Measurements from ENCODE around the gene CHRNE.
"Not testable (repeated sequence)": the region's sequence is repeated elsewhere in the genome, so short reads cannot be mapped to it uniquely, and the experiment has no call there.

The CHRNE gene

DNA sequence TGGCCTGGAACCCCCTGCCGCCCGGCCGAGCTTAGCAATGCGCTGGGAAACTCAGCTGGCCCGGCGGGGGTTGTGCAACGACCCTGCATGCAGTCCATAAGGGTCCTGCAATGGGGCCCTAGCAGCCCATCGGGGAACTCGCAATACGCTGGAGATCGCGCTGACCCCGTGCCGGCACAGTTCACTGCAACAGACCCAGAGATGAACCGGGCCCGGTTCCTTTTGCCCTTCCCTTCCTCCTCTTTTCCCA is 36.6 kb upstream of the CHRNE start:
- no peak for DNase-seq

GRCh38 chr17:4938688-4939545 is 36.0 kb upstream of the CHRNE start:
- DNase-seq: no peak

DNA sequence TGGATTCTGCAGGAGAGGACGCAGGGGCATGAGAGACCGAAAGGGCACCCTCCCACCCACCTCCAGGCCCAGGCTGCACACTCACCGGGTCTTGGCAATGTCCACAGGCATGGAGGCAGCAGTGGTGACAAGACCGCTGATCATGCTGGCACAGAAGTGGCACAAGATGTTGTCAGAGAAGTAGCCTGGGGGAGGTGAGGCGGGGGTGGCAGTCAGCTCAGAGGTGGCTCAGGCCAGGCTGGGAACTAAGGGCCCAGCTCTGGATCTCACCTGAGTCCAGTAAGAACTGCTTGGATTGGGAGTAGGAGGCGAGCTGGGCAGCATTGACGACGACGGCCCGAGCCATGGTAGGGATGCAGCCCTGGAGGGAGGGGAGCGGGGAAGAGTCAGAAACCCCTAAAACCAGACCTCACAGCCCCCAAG is 35.2 kb upstream of the CHRNE start:
- no peak for DNase-seq

- no peak for DNase-seq
Observed at GRCh38 chr17:4937553-4937952, 34.7 kb upstream of the CHRNE start.

DNA sequence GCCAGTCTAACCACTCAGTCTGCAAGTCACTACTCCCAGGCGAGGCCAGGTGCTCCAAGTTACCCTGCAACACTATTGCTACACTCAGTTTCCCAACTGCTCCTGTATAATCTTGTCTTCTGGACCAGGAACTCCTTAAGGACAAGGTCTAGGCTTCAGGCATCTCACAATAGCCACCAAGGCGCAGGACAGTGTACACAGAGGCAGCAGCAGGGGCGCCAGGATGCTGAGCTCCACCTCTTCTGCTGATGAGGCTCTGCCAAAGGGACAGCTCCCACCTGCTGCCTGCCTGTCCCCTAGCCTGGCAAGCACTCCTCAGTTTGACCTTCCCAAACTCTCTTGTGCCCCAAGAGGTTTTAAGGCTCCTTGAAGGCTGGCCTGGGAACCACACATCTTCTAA is 33.5 kb upstream of the CHRNE start:
- DNase-seq: no peak

GRCh38 chr17:4935650-4936049 is 32.8 kb upstream of the CHRNE start:
- DNase-seq: no peak

DNA sequence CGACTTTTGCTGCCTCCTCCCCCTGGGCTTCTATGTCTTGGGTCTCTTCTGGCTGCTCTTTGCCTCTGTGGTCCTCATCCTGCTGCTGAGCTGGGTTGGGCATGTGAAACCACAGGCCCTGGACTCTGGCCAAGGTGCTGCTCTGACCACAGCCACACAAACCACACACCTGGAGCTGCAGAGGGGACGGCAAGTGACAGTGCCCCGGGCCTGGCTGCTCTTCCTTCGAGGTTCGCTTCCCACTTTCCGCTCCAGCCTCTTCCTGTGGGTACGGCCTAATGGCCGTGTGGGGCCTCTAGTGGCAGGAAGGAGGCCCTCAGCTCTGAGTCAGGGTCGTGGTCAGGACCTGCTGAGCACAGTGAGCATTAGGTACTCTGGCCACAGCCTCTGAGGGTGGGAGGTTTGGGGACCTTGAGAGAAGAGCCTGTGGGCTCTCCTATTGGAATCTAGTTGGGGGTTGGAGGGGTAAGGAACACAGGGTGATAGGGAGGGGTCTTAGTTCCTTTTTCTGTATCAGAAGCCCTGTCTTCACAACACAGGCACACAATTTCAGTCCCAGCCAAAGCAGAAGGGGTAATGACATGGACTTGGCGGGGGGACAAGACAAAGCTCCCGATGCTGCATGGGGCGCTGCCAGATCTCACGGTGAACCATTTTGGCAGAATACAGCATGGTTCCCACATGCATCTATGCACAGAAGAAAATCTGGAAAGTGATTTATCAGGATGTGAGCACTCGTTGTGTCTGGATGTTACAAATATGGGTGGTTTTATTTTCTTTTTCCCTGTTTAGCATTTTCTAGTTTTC is 31.5 kb upstream of the CHRNE start:
- DNase-seq: no peak

DNA sequence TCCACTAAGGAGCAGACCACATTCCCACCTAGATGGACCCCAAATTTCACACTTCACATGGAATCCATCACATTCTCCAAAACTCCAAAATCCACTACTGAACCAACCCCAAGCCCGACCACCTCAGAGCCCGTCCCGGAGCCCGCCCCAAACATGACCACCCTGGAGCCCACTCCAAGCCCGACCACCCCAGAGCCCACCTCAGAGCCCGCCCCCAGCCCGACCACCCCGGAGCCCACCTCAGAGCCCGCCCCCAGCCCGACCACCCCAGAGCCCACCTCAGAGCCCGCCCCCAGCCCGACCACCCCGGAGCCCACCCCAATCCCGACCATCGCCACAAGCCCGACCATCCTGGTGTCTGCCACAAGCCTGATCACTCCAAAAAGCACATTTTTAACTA is 30.7 kb upstream of the CHRNE start:
- no peak for DNase-seq

DNA sequence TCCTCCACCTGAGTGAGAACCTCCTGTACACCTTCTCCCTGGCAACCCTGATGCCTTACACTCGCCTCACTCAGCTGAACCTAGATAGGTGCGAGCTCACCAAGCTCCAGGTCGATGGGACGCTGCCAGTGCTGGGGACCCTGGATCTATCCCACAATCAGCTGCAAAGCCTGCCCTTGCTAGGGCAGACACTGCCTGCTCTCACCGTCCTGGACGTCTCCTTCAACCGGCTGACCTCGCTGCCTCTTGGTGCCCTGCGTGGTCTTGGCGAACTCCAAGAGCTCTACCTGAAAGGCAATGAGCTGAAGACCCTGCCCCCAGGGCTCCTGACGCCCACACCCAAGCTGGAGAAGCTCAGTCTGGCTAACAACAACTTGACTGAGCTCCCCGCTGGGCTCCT is 29.9 kb upstream of the CHRNE start:
- no peak for DNase-seq

- DNase-seq: no peak
Observed at GRCh38 chr17:4931963-4932362, 29.1 kb upstream of the CHRNE start, which contains the start of gene GP1BA. TSS of gene GP1BA (plus strand) at chr17:4932277. CDS start at chr17:4932605, 328 bp downstream.

DNA sequence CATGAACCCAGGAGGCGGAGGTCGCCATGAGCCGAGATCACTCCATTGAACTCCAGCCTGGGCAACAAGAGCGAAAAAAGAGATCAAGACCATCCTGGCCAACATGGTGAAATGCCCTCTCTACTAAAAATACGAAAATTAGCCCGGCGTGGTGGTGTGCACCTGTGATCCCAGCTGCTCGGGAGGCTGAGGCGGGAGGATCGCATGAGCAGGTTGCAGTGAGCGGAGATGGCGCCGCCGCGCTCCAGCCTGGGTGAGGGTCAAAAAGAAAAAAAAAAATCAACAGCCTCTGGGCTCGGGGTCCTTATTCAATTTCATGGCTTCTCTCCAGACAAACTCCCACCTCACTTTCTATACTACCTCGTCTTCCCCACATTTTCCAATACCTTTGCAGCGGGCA is 26.0 kb upstream of the CHRNE start:
- no peak for DNase-seq

DNA sequence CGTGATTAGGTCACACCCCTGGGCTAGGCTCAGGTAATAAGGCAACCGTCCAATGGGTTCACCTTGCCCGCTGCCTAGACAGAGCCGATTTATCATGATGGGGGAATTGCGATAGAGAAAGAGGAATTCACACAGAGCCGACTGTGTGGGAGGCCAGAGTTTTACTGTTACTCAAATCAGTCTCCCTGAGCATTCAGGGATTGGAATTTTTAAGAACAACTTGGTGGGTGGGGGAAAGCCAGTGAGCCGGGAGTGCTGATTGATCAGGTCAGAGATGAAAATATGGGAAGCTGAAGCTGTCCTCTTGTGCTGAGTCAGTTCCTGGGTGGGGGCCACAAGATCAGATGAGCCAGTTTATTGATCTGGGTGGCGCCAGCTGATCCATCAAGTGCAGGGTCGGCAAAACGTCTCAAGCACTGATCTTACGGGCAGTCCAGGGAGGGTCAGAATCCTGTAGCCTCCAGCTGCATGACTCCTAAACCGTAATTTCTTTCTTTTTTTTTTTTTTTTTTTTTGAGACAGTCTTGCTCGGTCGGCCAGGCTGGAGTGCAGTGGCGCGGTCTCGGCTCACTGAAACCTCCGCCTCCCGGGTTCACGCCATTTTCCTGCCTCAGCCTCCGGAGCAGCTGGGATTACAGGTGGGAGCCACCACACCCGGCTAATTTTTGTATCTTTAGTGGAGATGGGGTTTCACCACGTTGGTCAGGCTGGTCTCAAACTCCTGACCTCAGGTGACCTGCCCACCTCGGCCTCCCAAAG is 23.9 kb upstream of the CHRNE start:
- DNase-seq: not testable (repeated sequence)

GRCh38 chr17:4921320-4921719 is 18.4 kb upstream of the CHRNE start:
- no peak for DNase-seq

DNA sequence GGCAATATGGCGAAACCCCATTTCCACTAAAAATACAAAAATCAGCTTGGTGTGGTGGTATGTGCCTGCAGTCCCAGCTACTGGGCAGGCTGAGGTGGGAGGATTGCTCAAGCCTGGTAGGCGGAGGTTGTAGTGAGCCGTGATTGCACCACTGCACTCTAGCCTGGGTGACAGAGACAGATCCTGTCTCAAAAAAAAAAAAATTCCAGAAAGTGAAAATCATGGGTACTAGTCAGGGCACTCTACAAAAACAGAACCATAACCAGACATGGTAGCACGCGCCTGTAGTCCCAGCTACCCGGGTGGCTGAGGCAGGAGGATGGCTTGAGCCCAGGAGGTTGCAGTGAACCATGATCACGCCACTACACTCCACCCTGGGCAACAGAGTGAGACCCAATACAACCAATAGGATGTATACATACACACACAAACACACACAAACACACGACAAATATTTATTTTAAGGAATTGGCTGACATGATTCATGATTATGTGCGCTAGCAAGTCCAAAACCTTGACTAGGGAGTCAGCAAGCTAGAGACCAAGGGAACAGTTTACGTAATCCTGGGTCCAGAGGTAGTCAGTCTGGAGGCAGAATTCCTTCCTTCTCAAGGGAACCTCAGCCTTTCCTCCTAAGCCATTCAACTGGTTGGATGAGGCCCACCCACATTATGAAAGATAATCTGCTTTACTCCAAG is 17.6 kb upstream of the CHRNE start:
- no peak for DNase-seq

GRCh38 chr17:4919511-4920047 is 16.7 kb upstream of the CHRNE start:
- no peak for DNase-seq

GRCh38 chr17:4914551-4914950 is 11.7 kb upstream of the CHRNE start:
- not testable (repeated sequence) for DNase-seq

DNA sequence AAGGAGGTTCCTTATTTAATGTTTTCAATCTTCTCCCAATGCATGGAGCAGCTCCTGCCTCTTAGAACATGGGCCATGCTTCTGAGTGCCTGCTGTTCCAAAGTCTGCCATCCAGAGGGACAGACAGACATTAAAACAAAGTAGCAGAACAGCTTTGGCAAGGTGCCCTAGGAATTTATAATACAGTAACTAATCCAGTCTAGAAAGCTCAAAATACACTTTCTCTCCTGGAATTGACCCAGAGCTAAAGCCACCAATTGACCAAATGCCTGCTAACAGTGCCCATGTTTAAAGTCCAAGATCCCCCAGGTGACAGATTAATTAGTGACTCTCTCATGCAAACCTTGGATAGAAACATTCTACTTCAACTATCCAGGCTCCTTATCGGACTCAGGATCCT is 11.1 kb upstream of the CHRNE start:
- no peak for DNase-seq

- peak; percentile 80 for DNase-seq
Observed at GRCh38 chr17:4908711-4909496, 6.0 kb upstream of the CHRNE start.

GRCh38 chr17:4908301-4908700 is 5.4 kb upstream of the CHRNE start:
- no peak for DNase-seq

DNA sequence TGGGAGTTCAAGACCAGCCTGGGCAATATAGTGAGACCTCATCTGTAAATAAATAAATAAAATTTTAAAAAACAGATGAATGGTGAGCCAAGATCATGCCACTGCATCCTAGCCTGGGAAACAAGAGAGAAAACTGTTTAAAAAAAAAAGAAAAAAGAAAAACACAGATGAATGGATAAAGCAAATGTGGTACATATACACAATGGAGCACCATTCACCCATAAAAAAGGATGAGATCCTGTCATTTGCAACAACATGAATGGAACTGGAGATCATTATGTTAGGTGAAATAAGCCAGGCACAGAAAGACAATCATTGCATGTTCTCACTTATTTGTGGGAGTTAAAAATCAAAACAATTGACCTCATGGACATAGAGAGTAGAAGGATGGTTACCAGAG is 3.7 kb upstream of the CHRNE start:
- DNase-seq: not testable (repeated sequence)

DNA sequence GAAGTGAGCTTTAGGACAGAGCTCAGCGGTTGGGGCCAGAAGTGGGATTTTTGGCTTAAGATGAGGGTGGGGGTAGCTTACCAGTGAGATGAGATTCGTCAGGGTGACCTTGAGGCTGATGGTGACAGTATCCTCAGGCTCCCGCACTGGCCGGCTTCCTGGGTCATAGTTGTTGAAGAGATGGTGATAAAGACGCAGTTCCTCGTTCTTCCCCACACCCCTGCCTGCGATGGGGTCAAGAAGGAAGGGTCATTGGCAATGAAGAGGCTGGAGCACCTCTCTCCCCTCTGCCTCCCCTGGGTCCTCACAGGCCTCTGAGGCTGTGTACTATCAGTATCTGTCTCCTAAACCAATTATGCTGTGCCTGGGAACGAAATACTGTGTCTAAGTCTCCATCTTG is 358 bp downstream of the CHRNE start:
- no peak for DNase-seq

Measured in stimulated activated CD8-positive, alpha-beta memory T cell treated with anti-CD3 and anti-CD28 coated beads, Interleukin-4, amount 100 ng/mL, for 48 hours (primary cell).